Spleen (tissue), 11 donors: ENCODE data around the gene CMSS1. TPM values are rescaled to one million over a fixed set of nuclear protein-coding genes. Genes with fewer than 3 reads are reported as not detected.
A peak's percentile ranks its signal among the peaks of the same experiment; 100 is the strongest.

ENCODE experiments used
- DNase-seq: peaks from one replicate; pipeline ENCODE4 v3.0.0-alpha.2; 2020
- H3K27ac ChIP-seq, 8 donors: fragments of 200-600 bp; sonication (generic) in 7 of 8; 1 replicate in 4 of 8; 2 replicates in 4 of 8; pipeline versions ENCODE4 v1.5.0 to v1.8.0; 2016 to 2021; ENCODE audit warnings: inconsistent platforms in 4 of 8, mild to moderate bottlenecking in 4 of 8, moderate library complexity in 1 of 8
- H3K27me3 ChIP-seq, 7 donors: fragments of 200-600 bp; sonication (generic) in 6 of 7; replicated peaks in 1 of 7; 1 replicate in 4 of 7; 2 replicates in 3 of 7; pipeline versions ENCODE4 v1.5.0 to v1.8.0; 2016 to 2021; ENCODE audit warnings: inconsistent platforms in 3 of 7, mild to moderate bottlenecking in 1 of 7
- H3K36me3 ChIP-seq, 6 donors: fragments of 200-600 bp; sonication (generic) in 5 of 6; 1 replicate in 4 of 6; 2 replicates in 2 of 6; pipeline versions ENCODE4 v1.5.0 to v1.8.0; 2016 to 2021; ENCODE audit warnings: inconsistent platforms in 2 of 6
- H3K4me1 ChIP-seq, 6 donors: fragments of 200-600 bp; sonication (generic) in 5 of 6; 1 replicate in 3 of 6; 2 replicates in 3 of 6; pipeline versions ENCODE4 v1.5.0 to v1.8.0; 2016 to 2021; ENCODE audit warnings: inconsistent platforms in 3 of 6
- H3K4me3 ChIP-seq, 8 donors: fragments of 200-600 bp; sonication (generic) in 7 of 8; 1 replicate in 4 of 8; 2 replicates in 4 of 8; pipeline versions ENCODE4 v1.5.0 to v1.8.0; 2016 to 2021; ENCODE audit warnings: inconsistent platforms in 4 of 8, mild to moderate bottlenecking in 4 of 8, moderate library complexity in 2 of 8
- H3K9me3 ChIP-seq, 8 donors: fragments of 200-600 bp; sonication (generic) in 7 of 8; 1 replicate in 4 of 8; 2 replicates in 4 of 8; pipeline versions ENCODE4 v1.5.0 to v1.8.0; 2016 to 2021; ENCODE audit warnings: inconsistent platforms in 4 of 8
- CTCF ChIP-seq, 11 experiments: fragments of 200-600 bp in 7 of 11; fragments of 450-650 bp in 4 of 11; sonication (generic) in 4 of 11; IDR thresholded peaks in 8 of 11; conservative IDR thresholded peaks in 3 of 11; 1 replicate in 7 of 11; 2 replicates in 4 of 11; pipeline versions ENCODE4 v1.4.0 to v1.8.0; 2016 to 2021; ENCODE audit warnings: antibody characterized with exemption in 11 of 11, inconsistent platforms in 4 of 11, mild to moderate bottlenecking in 1 of 11
- POLR2A ChIP-seq, 3 donors: fragments of 450-650 bp; IDR thresholded peaks; one replicate each; pipeline ENCODE4 v1.5.1; 2017; ENCODE audit warnings: antibody characterized with exemption in 3 of 3, mild to moderate bottlenecking in 1 of 3
- POLR2AphosphoS5 ChIP-seq, 3 donors: sonication (generic); formaldehyde crosslinking; IDR thresholded peaks; one replicate each; pipeline ENCODE4 v1.5.1; 2017; ENCODE audit warnings: antibody characterized with exemption in 3 of 3
- WGBS, 5 donors: extraction: QIAGEN DNeasy Blood & Tissue Kit in 3 of 5; methylation state at CpG; one replicate each; pipeline versions ENCODE4 v1.1.5 to v1.1.7; 2013 to 2018; 5-methylcytosine and 5-hydroxymethylcytosine counted together
- intact Hi-C: fragments of 100-400 bp; cut with DNase I; formaldehyde crosslinking; loops from one replicate; pipeline ENCODE4 v1.15.0; 2023; ENCODE audit warnings: low total_unique reads
- polyA plus RNA-seq, 3 donors: library from polyadenylated mRNA; stranded (reverse); fragments of 200-250 nt; gene quantifications; one replicate each; pipeline ENCODE4 v1.2.1, GENCODE V29; 2013
- total RNA-seq, 7 donors: library from RNA; depleted of rRNA in 3 of 7; stranded (reverse); fragments of >200 nt in 3 of 7; fragmentation: NEBNext Ultra II Directional in 4 of 7; extraction: Animal tissue kit (Norgen Biotek cat#: 25700) in 4 of 7; gene quantifications; one replicate each; pipeline versions ENCODE4 v1.1.0 to v1.2.1, GENCODE V29; 2016 to 2021
- donor health status: healthy with polysubstance abuse.
- donor health status: DM: no; HTN: no; CAD: no; lungs with moderate emphysema.
- donor health status: DM: no; HTN: no; CAD: no.
- donor health status: Bipolar disorder and iron deficiency.
- donor health status: healthy.
- donor health status: DM: no; HTN: no; CAD: no.
- donor health status: DM: yes; HTN: yes; CAD: no.

The CMSS1 gene
- total and polyA plus RNA-seq, 10 donors: 6.9 to 30.1 (median 20.0) TPM

- intact Hi-C loops: no loop called here
- no peak for DNase-seq
- no peaks in the 10 kb centered on the region for H3K27me3 ChIP-seq
- H3K27ac ChIP-seq: peak overlapping the region; percentile 17 to 75 (median 60)
- H3K4me3 ChIP-seq: no peak overlapping the region
- TF ChIP-seq CTCF (IDR thresholded peaks at IDR 0.05 in 8 of 11, conservative IDR thresholded peaks at IDR 0.05 in 3 of 11) (no peak), POLR2AphosphoS5 (IDR thresholded peaks at IDR 0.05) (no peak), POLR2A (IDR thresholded peaks at IDR 0.05) (no peak)
- WGBS, 5 donors: 86 to 97% (median 89%) methylated on average over 2 of the region's 2 CpGs
- H3K36me3 ChIP-seq: peaks cover 0 to 39% (median 0%) of the 10 kb centered on the region in 6 donors
- H3K9me3 ChIP-seq: peaks cover 0 to 17% (median 11%) of the 10 kb centered on the region in 8 donors
- H3K4me1 ChIP-seq: peaks cover 0 to 37% (median 13%) of the 10 kb centered on the region in 6 donors
Observed at GRCh38 chr3:100160521-100160920, 342.9 kb downstream of the CMSS1 start.

GRCh38 chr3:100163787-100164186, 346.1 kb downstream of the CMSS1 start:
- peak overlapping the region in 4 of 8 donors; percentile 18 to 46 (median 23) for H3K27ac ChIP-seq
- no peak overlapping the region for H3K4me3 ChIP-seq
- no peaks in the 10 kb centered on the region for H3K9me3 ChIP-seq
- 85 to 91% (median 90%) methylated on average over 2 of the region's 2 CpGs for WGBS, 5 donors
- no peaks in the 10 kb centered on the region for H3K27me3 ChIP-seq
- peaks cover 0 to 27% (median 6%) of the 10 kb centered on the region in 6 donors for H3K4me1 ChIP-seq
- intact Hi-C loops: no loop called here
- H3K36me3 ChIP-seq: peaks cover 0 to 45% (median 0%) of the 10 kb centered on the region in 6 donors
- DNase-seq: no peak
- no peak for TF ChIP-seq POLR2A (IDR thresholded peaks at IDR 0.05)
- no peak for TF ChIP-seq CTCF (IDR thresholded peaks at IDR 0.05 in 8 of 11, conservative IDR thresholded peaks at IDR 0.05 in 3 of 11)
- TF ChIP-seq POLR2AphosphoS5 (IDR thresholded peaks at IDR 0.05): no peak

GRCh38 chr3:100164743-100165142, 347.1 kb downstream of the CMSS1 start:
- DNase-seq: no peak
- intact Hi-C loops: no loop called here
- H3K36me3 ChIP-seq: peaks cover 0 to 45% (median 0%) of the 10 kb centered on the region in 6 donors
- H3K27me3 ChIP-seq: no peaks in the 10 kb centered on the region
- no peak for TF ChIP-seq POLR2A (IDR thresholded peaks at IDR 0.05)
- TF ChIP-seq CTCF (IDR thresholded peaks at IDR 0.05 in 8 of 11, conservative IDR thresholded peaks at IDR 0.05 in 3 of 11): no peak
- no peak for TF ChIP-seq POLR2AphosphoS5 (IDR thresholded peaks at IDR 0.05)
- no peaks in the 10 kb centered on the region for H3K9me3 ChIP-seq
- 92 to 95% (median 93%) methylated on average over 3 of the region's 3 CpGs for WGBS, 5 donors
- peaks cover 0 to 21% (median 5%) of the 10 kb centered on the region in 6 donors for H3K4me1 ChIP-seq
- H3K4me3 ChIP-seq: no peak overlapping the region
- H3K27ac ChIP-seq: peak overlapping the region in 1 of 8 donors; percentile 46

GRCh38 chr3:100165926-100166550, 348.4 kb downstream of the CMSS1 start:
- H3K36me3 ChIP-seq: peaks cover 0 to 36% (median 0%) of the 10 kb centered on the region in 6 donors
- DNase-seq: no peak
- WGBS, 5 donors: 83 to 97% (median 89%) methylated on average over 2 of the region's 2 CpGs
- no peak overlapping the region for H3K4me3 ChIP-seq
- TF ChIP-seq POLR2A (IDR thresholded peaks at IDR 0.05) (no peak), POLR2AphosphoS5 (IDR thresholded peaks at IDR 0.05) (no peak), CTCF (IDR thresholded peaks at IDR 0.05 in 8 of 11, conservative IDR thresholded peaks at IDR 0.05 in 3 of 11) (no peak)
- no peaks in the 10 kb centered on the region for H3K9me3 ChIP-seq
- H3K27ac ChIP-seq: no peak overlapping the region
- intact Hi-C loops: no loop called here
- H3K4me1 ChIP-seq: peaks cover 0 to 10% (median 0%) of the 10 kb centered on the region in 6 donors
- H3K27me3 ChIP-seq: no peaks in the 10 kb centered on the region
